HepG2 (cell line): ENCODE data around the gene ARHGEF4.

Experiments used
- CBX5 ChIP-seq: sonication (generic); formaldehyde crosslinking; IDR thresholded peaks from 2 replicates; pipeline ENCODE4 v1.4.0; 2020; ENCODE audit warnings: missing genetic modification reagents, borderline replicate concordance
- HNF4A ChIP-seq: sonication (generic); formaldehyde crosslinking; IDR thresholded peaks from 2 replicates; pipeline ENCODE4 v1.4.0; 2020; ENCODE audit warnings: missing genetic modification reagents
- MXI1 ChIP-seq: IDR thresholded peaks from 3 replicates; pipeline ENCODE4 v1.6.1; 2012; ENCODE audit warnings: low read depth, low read length, inconsistent platforms, borderline replicate concordance
- PTBP1 ChIP-seq: fragments of 200-400 bp; formaldehyde crosslinking; IDR thresholded peaks from 2 replicates; pipeline ENCODE4 v1.6.1; 2018; ENCODE audit warnings: low read length, low read depth; ENCODE audit not compliant: poor library complexity, severe bottlenecking
- ZBTB10 ChIP-seq: sonication (generic); formaldehyde crosslinking; IDR thresholded peaks from 2 replicates; pipeline ENCODE4 v1.4.0; 2020; ENCODE audit warnings: missing genetic modification reagents, borderline replicate concordance
- ZBTB44 ChIP-seq: sonication (generic); formaldehyde crosslinking; IDR thresholded peaks from 2 replicates; pipeline ENCODE4 v1.4.0; 2020; ENCODE audit warnings: missing genetic modification reagents
- ZNF329 ChIP-seq: sonication (generic); formaldehyde crosslinking; IDR thresholded peaks from 2 replicates; pipeline ENCODE4 v1.9.0; 2021; ENCODE audit warnings: low read depth, mild to moderate bottlenecking, missing genetic modification reagents
- ZNF530 ChIP-seq: sonication (generic); formaldehyde crosslinking; IDR thresholded peaks from 2 replicates; pipeline ENCODE4 v1.5.0; 2020; ENCODE audit warnings: low read depth, mild to moderate bottlenecking, missing genetic modification reagents
- TF ChIP-seq, protein P1 (sequence below): sonication (generic); formaldehyde crosslinking; IDR thresholded peaks from 2 replicates; pipeline ENCODE4 v1.5.0; 2020; ENCODE audit warnings: mild to moderate bottlenecking, missing genetic modification reagents, moderate library complexity

- TF ChIP-seq CBX5 (no peak), ZNF329 (CRISPR knock-in tag) (no peak), PTBP1 (no peak), MXI1 (no peak), ZBTB44 (CRISPR knock-in tag) (no peak), ZBTB10 (no peak), ZNF530 (CRISPR knock-in tag) (no peak), HNF4A (no peak)
- TF ChIP-seq, protein P1, sequence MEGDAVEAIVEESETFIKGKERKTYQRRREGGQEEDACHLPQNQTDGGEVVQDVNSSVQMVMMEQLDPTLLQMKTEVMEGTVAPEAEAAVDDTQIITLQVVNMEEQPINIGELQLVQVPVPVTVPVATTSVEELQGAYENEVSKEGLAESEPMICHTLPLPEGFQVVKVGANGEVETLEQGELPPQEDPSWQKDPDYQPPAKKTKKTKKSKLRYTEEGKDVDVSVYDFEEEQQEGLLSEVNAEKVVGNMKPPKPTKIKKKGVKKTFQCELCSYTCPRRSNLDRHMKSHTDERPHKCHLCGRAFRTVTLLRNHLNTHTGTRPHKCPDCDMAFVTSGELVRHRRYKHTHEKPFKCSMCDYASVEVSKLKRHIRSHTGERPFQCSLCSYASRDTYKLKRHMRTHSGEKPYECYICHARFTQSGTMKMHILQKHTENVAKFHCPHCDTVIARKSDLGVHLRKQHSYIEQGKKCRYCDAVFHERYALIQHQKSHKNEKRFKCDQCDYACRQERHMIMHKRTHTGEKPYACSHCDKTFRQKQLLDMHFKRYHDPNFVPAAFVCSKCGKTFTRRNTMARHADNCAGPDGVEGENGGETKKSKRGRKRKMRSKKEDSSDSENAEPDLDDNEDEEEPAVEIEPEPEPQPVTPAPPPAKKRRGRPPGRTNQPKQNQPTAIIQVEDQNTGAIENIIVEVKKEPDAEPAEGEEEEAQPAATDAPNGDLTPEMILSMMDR, result no peak
Observed at GRCh38 chr2:131045286-131046027, 208.7 kb downstream of the ARHGEF4 start.
